ENCODE measurements around the gene TGM5. TPM values are rescaled to one million over a fixed set of nuclear protein-coding genes. Genes with fewer than 3 reads are reported as not detected.

The TGM5 gene, protein sequence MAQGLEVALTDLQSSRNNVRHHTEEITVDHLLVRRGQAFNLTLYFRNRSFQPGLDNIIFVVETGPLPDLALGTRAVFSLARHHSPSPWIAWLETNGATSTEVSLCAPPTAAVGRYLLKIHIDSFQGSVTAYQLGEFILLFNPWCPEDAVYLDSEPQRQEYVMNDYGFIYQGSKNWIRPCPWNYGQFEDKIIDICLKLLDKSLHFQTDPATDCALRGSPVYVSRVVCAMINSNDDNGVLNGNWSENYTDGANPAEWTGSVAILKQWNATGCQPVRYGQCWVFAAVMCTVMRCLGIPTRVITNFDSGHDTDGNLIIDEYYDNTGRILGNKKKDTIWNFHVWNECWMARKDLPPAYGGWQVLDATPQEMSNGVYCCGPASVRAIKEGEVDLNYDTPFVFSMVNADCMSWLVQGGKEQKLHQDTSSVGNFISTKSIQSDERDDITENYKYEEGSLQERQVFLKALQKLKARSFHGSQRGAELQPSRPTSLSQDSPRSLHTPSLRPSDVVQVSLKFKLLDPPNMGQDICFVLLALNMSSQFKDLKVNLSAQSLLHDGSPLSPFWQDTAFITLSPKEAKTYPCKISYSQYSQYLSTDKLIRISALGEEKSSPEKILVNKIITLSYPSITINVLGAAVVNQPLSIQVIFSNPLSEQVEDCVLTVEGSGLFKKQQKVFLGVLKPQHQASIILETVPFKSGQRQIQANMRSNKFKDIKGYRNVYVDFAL
- not detected for total RNA-seq
- long read RNA-seq = 0 reads

DNA sequence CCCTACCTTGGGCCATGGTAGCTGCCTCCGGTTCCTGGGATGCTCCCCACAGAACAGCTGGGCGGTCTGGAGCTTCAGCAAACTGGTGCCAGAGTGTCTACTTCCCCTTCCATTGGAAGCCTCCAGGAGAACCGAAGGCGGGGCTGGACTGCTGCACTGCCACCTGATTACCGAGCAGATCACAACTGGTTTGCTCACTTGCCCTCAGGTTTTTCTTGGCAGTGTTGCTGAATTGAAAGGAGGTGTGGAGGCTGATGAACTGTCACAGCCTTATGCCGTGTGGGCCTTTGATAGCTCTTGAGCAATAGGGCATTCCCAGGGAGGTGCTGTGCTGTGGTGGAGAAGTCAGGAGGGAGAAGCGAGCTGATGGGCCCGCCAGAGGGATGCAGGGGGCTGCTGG is at the start of gene TGM5:
Gene TGM5 (minus strand): TSS at position 95 of the 400 bp plus-strand sequence. CDS start 79 bp downstream, at position 16.
- no peak within 1 kb of the TSS for H3K27ac ChIP-seq
- intact Hi-C loops (cut with DNase I) = no loop called here
- TF ChIP-seq, protein P1, sequence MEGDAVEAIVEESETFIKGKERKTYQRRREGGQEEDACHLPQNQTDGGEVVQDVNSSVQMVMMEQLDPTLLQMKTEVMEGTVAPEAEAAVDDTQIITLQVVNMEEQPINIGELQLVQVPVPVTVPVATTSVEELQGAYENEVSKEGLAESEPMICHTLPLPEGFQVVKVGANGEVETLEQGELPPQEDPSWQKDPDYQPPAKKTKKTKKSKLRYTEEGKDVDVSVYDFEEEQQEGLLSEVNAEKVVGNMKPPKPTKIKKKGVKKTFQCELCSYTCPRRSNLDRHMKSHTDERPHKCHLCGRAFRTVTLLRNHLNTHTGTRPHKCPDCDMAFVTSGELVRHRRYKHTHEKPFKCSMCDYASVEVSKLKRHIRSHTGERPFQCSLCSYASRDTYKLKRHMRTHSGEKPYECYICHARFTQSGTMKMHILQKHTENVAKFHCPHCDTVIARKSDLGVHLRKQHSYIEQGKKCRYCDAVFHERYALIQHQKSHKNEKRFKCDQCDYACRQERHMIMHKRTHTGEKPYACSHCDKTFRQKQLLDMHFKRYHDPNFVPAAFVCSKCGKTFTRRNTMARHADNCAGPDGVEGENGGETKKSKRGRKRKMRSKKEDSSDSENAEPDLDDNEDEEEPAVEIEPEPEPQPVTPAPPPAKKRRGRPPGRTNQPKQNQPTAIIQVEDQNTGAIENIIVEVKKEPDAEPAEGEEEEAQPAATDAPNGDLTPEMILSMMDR (IDR thresholded peaks at IDR 0.05) = no peak
- no peak for TF ChIP-seq POLR2A (IDR thresholded peaks at IDR 0.05)
- ATAC-seq (peak in 1 of 4 donors; percentile 45), DNase-seq (no peak)
- no peak within 1 kb of the TSS for H3K4me3 ChIP-seq
- H3K36me3 ChIP-seq = no peaks in the 10 kb centered on the region
- no peaks in the 10 kb centered on the region for H3K27me3 ChIP-seq
- 70% methylated on average over 5 of the region's 8 CpGs for WGBS (ENCODE audit: insufficient coverage, low coverage, low lambda C conversion rate, missing lambda C conversion rate)
- H3K9me3 ChIP-seq = no peaks in the 10 kb centered on the region
- H3K4me1 ChIP-seq = no peaks in the 10 kb centered on the region

DNA sequence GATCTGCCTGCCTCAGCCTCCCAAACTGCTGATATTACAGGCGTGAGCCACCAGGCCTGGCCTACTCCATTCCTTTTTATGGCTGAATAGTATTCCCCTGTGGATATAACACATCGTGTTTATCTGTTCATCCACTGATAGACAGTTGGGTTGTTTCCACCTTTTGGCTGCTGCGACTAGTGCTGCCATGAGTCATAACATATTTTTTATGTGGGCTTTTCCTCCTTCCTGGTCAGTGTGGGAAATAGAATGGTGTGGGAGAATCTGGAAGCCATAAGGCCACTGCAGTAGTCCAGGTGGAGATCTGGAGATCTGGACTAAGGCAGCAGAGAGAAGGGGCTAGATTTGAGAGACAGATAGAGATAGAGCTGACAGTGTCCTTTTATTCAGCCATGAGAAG is 47.4 kb upstream of the TGM5 start:
- WGBS (ENCODE audit: insufficient coverage, low coverage, low lambda C conversion rate, missing lambda C conversion rate) = 71% methylated on average over 2 of the region's 3 CpGs
- TF ChIP-seq, protein P1 (IDR thresholded peaks at IDR 0.05) = no peak
- no peak for TF ChIP-seq POLR2A (IDR thresholded peaks at IDR 0.05)
- no peaks in the 10 kb centered on the region for H3K4me1 ChIP-seq
- ATAC-seq = no peak
- H3K9me3 ChIP-seq = no peaks in the 10 kb centered on the region
- intact Hi-C loops (cut with DNase I) = no loop called here
- H3K36me3 ChIP-seq = no peaks in the 10 kb centered on the region
- DNase-seq = no peak
- no peak overlapping the region for H3K27ac ChIP-seq
- no peaks in the 10 kb centered on the region for H3K27me3 ChIP-seq
- H3K4me3 ChIP-seq = no peak overlapping the region

DNA sequence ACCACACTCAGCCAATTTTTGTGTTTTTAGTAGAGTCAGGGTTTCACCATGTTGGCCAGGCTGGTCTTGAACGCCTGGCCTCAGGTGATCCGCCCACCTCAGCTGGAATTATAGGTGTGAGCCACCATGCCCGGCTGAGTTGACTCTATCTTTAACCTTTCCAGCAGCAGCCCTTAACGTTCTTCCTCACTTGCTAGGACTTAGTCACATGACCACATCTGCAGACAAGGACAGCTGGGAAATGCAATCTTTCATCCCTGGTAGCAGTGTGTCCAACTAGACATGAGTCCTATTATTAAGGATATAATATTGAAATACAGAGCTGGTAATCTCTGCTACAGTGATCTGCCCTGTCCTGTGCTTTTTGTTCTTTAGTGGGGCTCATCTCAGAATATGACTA is 45.6 kb upstream of the TGM5 start:
- Histone ChIP-seq H3K9me3 (no peaks in the 10 kb centered on the region), H3K4me1 (no peaks in the 10 kb centered on the region), H3K27me3 (no peaks in the 10 kb centered on the region), H3K36me3 (no peaks in the 10 kb centered on the region), H3K27ac (no peak overlapping the region), H3K4me3 (no peak overlapping the region)
- intact Hi-C loops (cut with DNase I) = no loop called here
- WGBS (ENCODE audit: insufficient coverage, low coverage, low lambda C conversion rate, missing lambda C conversion rate) = 26% methylated on average over 2 of the region's 4 CpGs
- no peak for DNase-seq
- TF ChIP-seq POLR2A (IDR thresholded peaks at IDR 0.05) = no peak
- TF ChIP-seq, protein P1 (IDR thresholded peaks at IDR 0.05) = no peak
- ATAC-seq = no peak

DNA sequence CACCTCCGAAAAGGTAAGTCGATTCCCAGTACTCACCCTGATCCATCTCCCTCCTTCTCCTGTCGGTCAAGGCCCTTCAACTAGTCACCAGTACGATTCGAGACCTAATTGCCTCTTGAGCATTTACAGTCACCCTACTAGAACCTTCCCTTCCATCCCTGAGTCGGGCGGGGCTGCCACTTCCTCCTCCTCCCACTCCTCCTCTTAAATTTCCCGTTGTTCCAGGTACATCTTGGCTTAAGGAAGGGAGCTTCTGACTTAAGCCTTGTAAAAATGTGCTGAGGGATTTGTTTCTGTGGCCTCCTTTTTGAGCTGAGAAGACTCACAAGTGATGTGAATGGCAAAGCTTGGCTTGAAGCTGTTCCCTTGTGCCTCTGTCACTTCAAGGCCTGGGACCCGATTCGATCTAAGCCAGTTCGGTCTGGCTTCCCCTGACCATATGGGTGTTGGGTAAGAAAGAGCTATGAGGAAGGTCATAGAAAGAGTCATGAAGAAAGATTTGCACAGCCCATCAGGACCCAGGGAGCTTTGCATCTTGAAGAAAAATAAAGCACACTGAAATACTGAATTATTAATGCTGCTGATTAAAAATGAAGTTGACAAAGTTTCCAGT is 35.6 kb upstream of the TGM5 start, which contains the start of gene TGM7:
Gene TGM7 (minus strand): TSS at position 51 of the 613 bp plus-strand sequence.
- H3K27me3 ChIP-seq = no peaks in the 10 kb centered on the region
- no peaks in the 10 kb centered on the region for H3K4me1 ChIP-seq
- no peak for ATAC-seq
- TF ChIP-seq, protein P1 (IDR thresholded peaks at IDR 0.05) = no peak
- TF ChIP-seq POLR2A (IDR thresholded peaks at IDR 0.05) = no peak
- intact Hi-C loops (cut with DNase I) = no loop called here
- H3K4me3 ChIP-seq = no peak within 1 kb of the TSS
- 61% methylated on average over 10 of the region's 11 CpGs for WGBS (ENCODE audit: insufficient coverage, low coverage, low lambda C conversion rate, missing lambda C conversion rate)
- H3K27ac ChIP-seq = no peak within 1 kb of the TSS
- no peaks in the 10 kb centered on the region for H3K36me3 ChIP-seq
- no peaks in the 10 kb centered on the region for H3K9me3 ChIP-seq
- no peak for DNase-seq

Data from right lobe of liver (tissue), 6 donors.